NOMO-1 treated with dmso at 0.1 percent for 144 hours (cell line): ENCODE measurements around the gene PACSIN2.
"Not testable (repeated sequence)": the region's sequence is repeated elsewhere in the genome, so short reads cannot be mapped to it uniquely, and the experiment has no call there.

Experiments used
- DNase-seq: peaks from one replicate; lab custom pipeline; 2025; ENCODE audit not compliant: unreplicated experiment; lab: John Stamatoyannopoulos, UW

Gene PACSIN2

DNA sequence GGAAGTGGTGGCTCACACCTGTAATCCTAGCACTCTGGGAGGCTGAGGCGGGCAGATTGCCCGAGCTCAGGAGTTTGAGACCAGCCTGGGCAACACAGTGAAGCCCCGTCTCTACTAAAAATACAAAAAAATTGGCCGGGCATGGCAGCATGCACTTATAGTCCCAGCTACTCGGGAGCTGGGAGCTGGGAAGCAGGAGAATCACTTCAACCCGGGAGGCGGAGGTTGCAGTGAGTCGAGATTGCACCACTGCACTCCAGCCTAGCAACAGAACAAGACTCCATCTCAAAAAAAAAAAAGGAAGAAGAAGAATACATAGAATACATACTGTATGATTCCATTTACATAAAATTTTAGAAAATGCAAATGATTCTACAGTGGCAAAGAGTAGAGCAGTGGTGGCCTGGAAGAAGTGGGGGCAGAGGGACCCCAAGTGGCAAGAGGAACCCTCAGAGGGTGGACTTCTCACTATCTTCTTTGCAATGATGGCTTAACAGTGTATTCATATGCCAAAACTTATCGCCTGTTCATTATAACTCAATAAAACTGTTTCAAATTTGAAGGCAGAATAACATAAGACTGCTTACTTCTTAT, 22.0 kb downstream of the PACSIN2 start:
- DNase-seq = no peak

GRCh38 chr22:42992092-42992491, 22.9 kb downstream of the PACSIN2 start:
- DNase-seq = no peak

- DNase-seq = no peak
Measured at GRCh38 chr22:42991010-42991651, 23.8 kb downstream of the PACSIN2 start.

DNA sequence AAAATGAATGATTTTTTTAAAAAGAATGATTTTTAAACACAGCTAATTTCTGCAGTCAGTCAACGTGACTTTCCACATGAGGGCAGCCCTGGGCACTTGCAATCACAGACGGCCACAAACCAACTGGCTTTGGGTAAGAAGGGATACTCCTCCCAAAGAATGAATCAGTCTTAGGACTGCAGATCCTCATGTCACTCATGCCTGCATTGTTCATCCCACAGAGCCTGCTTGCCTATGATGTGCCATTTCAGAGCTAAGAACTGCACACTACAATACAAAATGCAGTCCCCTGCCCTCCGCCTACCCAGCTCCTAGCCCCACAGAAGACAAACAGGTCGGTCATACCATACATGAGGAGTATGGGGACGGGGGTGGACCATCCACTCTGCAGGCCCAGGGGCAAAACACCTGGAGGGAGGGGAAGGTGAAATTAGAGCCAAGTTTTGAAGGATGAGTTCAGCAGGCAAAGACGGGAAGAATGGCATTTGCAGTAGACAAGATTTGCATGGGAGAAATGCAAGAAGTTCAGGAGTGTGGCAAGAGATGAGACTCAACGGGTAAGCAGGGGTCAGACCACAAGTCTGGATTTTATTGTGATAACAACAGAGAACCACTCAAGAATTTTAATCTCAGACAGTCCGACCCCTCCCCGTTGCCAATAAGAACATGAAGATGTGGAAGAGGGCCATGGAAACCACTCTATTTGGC, 24.7 kb downstream of the PACSIN2 start:
- no peak for DNase-seq

DNA sequence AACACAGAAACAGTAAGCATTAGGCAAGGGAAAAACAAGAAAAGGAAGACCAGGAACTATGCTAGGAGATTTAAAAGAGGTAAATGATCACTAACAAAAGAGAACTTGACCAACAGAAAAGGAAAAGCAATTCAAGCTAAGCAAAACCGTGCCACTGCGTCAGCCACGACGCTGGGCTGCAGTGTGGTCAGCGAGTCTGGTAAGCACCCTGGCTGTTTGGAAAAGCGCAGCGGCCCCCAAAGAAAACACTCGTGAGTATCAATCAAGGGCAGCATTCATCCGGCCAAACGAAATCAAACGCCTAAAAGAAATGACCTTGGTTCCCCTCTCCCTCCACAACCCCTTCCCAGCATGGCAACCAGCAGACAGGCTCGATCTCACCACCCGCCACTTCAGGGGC, 28.8 kb downstream of the PACSIN2 start:
- no peak for DNase-seq

DNA sequence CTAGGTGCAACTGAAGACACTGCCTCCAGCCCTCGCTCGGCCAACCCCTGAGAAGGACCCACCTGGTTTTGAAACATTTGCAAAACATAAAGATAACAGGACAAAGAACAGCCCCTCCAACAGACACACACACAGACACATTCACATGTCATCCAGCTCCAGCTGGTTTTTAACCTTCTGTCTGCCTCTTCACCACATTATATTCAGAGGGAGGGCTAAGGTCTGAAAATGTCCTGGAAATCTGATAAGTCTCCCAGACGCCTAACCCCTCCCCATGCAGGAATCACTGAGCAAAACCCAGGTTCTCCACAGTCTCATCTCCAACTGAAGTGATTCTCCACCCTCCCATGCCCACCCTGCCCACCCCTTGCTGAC, 29.4 kb downstream of the PACSIN2 start:
- no peak for DNase-seq

GRCh38 chr22:42984814-42985530, 30.0 kb downstream of the PACSIN2 start:
- no peak for DNase-seq

DNA sequence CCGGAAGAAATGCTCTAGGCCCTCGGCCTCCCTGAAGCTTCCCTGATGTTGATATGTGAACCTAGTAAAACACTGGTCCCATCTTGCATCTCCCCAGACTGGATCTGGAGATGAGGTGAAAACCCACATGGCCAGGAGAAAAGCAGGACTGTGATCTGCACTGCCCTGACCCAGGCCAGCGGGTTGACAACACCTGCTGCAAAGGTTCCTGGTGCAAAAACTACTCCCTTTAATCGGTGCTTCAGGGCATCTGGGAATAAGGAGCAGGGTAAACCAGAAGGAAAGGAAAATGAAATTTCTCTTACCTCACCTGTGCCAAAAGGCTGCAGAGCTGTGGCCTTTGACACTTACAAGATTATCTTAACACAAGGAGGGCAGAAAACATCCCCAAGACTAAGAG, 30.6 kb downstream of the PACSIN2 start:
- DNase-seq = no peak

- DNase-seq = no peak
Measured at GRCh38 chr22:42983470-42983869, 31.5 kb downstream of the PACSIN2 start.

DNA sequence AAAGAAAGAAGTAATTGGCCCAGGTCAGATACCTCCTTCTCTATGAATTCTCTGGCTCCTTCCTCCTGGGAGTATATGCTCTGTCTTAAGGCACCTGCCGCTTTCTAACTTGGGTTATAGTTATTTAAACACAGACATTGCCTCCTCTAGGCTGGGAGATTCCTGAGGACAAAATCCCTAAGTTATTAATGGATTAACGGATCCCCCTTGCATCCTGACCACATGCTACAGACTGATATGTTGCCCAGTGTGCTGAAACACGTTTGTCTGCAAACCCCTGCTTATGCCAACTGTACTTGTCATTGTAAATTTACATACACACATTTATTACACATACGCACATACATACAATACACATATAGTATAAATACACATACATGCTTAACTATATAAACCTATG, 35.3 kb downstream of the PACSIN2 start:
- DNase-seq = no peak

GRCh38 chr22:42978453-42979103, 36.4 kb downstream of the PACSIN2 start:
- no peak for DNase-seq

DNA sequence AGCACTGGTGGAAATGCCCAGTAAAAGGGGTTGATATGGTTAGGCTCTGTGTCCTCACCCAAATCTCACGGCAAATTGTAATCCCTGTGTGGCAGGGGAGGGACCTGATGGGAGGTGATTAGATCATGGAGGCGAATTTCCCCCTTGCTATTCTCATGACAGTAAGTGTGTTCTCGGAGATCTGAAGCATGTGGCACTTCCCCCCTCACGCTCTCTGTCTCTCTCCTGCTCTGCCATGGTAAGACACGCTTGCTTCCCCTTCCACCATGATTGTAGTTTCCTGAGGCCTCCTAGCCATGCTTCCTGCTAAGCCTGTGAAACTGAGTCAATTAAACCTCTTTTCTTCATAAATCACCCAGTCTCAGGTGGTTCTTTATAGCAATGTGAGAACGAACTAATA, 37.4 kb downstream of the PACSIN2 start:
- peak; percentile 58 for DNase-seq

DNA sequence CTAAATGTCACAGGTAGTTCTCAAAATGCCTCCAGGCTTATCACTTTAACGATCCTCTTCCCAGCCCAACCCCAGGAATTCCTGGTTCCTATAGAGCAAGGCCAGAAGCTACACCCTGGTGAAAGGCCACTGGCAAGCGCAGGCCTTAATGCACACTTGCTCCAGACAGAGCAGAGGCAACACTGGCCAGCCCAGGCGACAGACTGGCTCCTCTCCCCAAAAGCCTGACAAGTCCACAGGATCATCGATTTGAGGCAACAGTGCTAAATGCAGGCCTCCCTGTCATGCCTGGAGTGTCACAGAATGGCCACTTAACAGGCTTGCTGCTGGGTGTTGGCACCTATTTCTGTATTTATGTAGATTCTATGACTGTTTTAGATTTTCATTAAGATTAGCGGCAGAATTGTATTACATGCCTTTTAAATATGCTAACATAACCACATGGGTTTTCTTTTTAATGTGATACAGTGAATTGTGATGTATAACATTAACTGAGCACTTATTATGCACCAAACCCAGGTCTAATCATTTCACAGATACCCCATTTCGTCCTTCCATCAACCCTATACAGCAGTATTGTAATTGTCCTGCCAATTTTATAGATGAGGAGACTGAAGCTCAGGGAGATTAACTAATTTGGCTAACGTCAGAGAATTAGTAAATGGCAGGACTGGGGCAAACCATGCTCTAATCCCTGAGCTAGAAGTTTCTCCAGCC, 38.6 kb downstream of the PACSIN2 start:
- DNase-seq = no peak

DNA sequence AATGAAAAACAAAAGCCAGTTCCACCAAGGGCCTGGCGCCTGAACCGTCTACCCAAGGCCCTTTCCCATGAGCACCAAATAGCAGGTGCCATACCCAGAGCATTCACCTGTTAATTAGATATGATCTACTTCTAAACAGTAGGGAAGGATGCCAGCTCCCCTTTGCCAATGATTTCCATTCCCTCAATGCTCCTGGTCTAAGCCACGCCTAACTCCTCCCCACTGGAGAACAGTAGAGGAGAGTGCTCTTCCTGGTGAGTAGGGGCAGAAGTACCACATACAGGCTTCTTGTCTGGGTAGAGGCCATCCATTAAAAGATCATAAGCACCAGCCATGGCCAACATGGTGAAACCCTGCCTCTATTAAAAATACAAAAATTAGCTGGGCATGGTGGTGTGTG, 40.7 kb downstream of the PACSIN2 start:
- DNase-seq = no peak

GRCh38 chr22:42973536-42973881, 41.4 kb downstream of the PACSIN2 start:
- DNase-seq = no peak

GRCh38 chr22:42972649-42973535, 42.1 kb downstream of the PACSIN2 start:
- DNase-seq = no peak

- not testable (repeated sequence) for DNase-seq
Measured at GRCh38 chr22:42971473-42971860, 43.5 kb downstream of the PACSIN2 start.

DNA sequence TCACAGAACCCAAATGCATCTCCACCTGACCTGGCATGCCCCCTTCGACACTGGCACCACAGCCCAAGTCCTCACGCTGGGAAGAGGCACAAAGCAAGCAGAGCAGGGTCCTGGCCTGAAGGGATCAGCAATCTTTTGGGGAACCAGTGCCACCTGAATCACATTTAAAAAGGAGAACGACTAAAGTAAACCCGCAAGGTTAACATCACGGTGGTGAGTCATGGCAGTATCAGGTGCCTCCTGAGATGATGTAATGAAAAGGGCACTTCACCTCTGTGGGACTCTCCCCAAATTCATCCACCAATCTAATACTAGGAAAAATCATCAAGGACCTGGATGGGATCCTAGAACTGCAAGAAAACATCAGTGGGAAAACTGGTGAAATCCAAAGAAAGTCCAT, 44.9 kb downstream of the PACSIN2 start:
- no peak for DNase-seq

GRCh38 chr22:42969348-42969975, 45.5 kb downstream of the PACSIN2 start:
- DNase-seq = no peak
